A673 (cell line): ENCODE results near the gene GPR142.

Experiments
- CTCF ChIP-seq: fragments of 300-800, 200-600 bp; sonication (generic); conservative IDR thresholded peaks from 2 replicates; pipeline ENCODE4 v1.5.1; 2017; ENCODE audit warnings: low read depth, mild to moderate bottlenecking, antibody characterized with exemption, low read length, moderate library complexity, mixed read lengths
- EZH2 ChIP-seq: fragments of 200-600 bp; sonication (generic); IDR thresholded peaks from 2 replicates; pipeline ENCODE4 v1.6.1; 2017; ENCODE audit warnings: borderline replicate concordance, low read depth, mild to moderate bottlenecking, mixed read lengths, antibody characterized with exemption, low read length; ENCODE audit not compliant: poor library complexity, severe bottlenecking

GRCh38 chr17:74367206-74367605 is at the start of gene GPR142:
- TF ChIP-seq CTCF = no peak
- no peak for TF ChIP-seq EZH2
